ENCODE results near the gene YKT6.

Gene YKT6

DNA sequence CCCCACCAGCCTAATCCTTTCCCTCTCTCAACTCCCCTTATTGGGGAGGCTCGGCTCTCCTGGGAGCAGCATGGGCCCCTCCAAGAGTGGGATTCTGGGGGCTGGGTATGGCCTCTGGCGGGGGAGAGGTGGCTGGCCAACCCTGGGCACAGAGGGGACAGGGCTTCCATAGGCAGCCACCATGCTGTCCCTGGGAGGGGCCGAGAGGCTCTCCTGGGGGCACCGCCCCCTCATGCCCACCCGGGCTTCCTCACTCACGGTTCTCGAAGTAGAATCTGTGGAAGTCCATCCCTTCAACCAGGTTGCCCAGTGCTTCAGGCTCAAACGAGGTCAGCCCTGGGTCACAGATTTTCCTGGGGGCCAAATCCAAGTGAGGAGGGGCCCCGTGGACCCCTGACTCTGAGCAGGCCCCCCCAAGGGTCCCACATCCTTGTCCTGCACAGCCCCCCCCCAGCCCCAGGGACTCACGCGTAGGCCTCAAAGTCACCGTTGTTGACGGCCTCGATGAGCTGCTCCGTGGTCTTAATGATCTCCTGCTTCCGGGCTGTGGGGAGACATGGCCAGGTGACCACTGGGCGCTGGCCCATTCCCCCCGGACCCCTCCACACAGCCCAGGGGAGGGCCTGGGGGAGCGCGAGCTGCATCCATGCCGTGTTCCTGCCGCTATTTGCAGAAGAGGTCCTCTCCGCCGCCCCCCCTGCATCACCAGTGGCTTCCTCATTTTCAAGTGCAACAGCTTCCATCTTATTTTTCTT is 19.8 kb downstream of the YKT6 start:
- no peak for DNase-seq

DNA sequence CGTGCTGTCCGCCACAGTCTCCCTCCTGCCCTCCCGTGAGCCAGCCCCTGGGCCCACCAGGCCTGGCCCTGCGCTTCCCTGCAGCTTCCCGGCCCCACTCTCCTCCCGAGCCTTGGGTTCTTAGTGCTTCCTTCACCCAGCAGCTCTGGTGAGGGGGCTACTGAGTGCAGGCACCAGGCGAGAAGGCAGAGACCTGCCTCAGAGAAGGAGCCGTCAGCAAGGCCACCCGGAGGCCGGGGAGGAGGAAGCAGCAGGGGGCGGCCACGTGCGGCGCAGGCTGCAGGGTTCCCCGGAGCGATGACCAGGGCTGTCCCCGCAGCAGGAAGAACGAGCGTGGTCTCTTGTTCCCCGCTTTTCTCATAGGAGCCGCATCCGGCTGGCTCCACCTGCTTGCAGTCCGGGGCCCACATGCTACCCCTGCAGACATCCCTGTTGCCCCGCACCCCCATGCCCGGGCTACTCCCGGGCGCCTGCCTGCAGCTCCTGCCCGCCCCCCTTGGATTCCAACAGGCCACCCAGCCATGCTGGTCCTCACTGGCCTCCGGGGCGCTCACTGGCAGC is 20.5 kb downstream of the YKT6 start:
- no peak for DNase-seq

- DNase-seq: no peak
Observed at GRCh38 chr7:44222074-44222473, 21.3 kb downstream of the YKT6 start.

DNA sequence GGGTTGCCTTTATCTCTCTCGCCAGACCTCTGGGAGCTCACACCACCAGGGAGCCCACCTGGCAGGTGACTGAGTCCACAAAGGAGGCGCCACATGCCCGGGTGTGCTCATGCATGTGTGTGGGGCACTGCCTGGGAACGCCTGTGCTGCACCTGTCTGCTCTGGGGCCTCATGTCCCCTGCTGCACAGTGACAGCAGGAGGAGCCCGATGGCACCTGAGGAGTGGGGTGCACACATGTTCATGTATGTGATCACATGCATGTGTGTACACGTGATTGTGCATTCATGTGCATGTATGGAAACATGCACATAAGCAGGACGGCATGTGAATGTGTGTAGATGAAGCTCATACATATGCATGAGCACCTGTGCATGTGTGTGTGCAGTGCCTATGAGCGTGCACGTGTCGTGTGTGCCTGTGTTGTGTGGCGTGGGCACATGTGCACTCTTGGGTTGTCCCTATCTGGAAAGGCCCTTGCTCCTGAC is 22.0 kb downstream of the YKT6 start:
- DNase-seq: no peak

GRCh38 chr7:44223362-44224079 is 22.7 kb downstream of the YKT6 start:
- no peak for DNase-seq

- no peak for DNase-seq
Observed at GRCh38 chr7:44224080-44224973, 23.5 kb downstream of the YKT6 start.

- no peak for DNase-seq
Observed at GRCh38 chr7:44224974-44225565, 24.3 kb downstream of the YKT6 start.

GRCh38 chr7:44225566-44226395 is 25.0 kb downstream of the YKT6 start:
- DNase-seq: no peak

- no peak for DNase-seq
Observed at GRCh38 chr7:44226396-44226753, 25.6 kb downstream of the YKT6 start.

GRCh38 chr7:44227911-44228310 is 27.1 kb downstream of the YKT6 start:
- DNase-seq: no peak

DNA sequence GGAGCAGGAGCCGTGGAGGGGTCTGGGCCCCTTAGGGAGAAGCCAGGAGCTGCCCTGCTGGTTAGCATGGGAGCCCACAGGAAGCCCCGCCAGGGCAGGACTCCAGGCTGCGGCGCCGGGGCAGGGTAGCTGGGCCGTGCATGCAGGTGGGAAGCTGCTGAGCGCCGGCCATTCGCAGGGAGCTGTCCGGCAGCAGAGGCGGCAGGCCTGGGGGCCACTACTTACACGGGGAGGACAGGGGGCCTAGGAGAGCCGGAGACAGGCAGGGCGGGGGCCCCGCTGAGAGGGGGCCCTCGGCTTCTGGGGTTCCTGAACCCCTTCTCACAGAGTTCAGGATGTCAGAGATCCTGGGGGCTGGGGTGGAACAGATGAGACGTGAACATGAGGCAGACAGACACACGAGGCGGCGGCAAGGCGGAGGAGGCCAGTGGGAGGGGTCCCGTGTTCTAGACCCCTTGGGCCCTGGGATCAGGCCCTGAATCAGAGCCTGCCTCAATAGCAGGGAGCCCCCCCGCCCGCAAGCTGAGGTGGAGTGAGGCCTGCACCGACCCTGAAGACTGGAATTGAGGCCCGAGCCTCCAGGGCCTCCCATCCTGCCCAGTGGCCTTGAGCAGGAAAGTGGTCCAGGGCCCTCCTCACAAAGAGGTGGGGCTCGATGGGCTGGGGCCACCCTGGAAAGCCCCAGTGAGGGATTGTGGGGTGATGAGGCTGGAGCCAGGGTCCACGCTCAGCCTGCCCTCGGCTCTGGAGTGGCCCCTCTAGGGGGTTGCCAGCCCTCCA is 28.0 kb downstream of the YKT6 start:
- no peak for DNase-seq

DNA sequence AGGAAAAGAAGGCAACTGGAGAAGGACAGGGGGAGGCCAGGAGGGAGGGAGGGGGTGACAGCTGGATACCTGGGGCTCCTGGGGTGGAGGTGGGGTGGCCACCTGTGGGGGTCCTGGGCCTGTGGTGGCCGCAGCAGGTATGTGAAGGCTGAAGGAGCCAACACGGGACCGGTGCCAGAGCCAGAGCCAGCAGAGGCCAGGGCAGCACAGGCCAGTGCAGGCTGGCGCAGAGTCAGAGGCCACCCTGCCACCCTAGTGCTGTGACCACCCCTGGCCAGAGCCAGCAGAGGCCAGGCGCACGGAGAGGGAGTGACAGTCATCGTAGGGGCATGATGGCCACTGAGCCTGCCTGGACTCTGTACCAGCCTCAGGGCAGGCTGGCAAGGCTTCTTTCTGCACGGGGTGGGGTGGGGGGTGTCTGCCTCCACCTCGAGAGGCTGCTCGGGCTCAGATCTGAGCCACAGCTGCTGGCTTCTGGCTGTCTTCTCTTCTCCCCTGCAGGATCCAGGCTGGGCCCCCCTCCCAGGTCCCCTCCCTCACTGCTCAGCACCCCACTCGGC is 28.8 kb downstream of the YKT6 start:
- no peak for DNase-seq

DNA sequence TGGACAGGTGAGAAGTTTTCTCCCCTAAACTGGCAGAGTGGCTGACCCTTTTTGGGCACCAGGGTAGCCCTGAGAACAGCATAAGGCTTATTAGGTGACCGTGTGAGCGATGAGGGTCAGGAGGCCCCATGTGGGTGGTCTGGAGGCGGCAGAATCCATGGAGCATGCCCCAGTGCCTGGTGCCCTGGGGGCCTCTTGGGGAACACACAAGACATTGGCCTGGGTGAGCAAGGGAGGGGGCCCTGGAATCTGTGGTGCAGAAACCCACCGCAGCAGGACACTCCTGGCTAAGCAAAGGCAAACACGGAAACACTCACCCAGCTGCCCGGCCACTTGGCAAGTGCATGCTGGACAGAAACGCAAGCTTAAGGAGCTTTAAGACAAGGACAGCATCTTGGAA is 29.5 kb downstream of the YKT6 start:
- no peak for DNase-seq

DNA sequence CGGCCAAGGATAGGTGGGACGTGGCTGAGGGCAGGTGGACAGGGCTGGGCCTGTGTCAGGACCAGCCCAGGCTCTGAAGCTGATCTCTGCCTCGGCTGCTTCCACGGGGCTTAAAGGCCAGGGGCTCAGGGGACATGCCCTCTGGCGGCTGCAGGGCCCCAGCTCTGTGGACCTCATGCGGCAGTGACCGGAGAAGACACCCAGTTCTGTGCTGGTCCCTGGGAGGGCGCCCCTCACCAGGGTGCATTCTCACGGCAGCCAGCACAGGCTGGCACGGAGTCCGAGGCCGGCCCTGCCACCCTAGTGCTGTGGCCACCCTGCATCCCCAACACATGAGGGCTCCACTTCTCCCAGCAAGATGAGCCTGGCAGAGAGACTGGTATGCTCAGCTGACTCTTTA is 30.3 kb downstream of the YKT6 start:
- no peak for DNase-seq

GRCh38 chr7:44232396-44232795 is 31.6 kb downstream of the YKT6 start:
- no peak for DNase-seq

DNA sequence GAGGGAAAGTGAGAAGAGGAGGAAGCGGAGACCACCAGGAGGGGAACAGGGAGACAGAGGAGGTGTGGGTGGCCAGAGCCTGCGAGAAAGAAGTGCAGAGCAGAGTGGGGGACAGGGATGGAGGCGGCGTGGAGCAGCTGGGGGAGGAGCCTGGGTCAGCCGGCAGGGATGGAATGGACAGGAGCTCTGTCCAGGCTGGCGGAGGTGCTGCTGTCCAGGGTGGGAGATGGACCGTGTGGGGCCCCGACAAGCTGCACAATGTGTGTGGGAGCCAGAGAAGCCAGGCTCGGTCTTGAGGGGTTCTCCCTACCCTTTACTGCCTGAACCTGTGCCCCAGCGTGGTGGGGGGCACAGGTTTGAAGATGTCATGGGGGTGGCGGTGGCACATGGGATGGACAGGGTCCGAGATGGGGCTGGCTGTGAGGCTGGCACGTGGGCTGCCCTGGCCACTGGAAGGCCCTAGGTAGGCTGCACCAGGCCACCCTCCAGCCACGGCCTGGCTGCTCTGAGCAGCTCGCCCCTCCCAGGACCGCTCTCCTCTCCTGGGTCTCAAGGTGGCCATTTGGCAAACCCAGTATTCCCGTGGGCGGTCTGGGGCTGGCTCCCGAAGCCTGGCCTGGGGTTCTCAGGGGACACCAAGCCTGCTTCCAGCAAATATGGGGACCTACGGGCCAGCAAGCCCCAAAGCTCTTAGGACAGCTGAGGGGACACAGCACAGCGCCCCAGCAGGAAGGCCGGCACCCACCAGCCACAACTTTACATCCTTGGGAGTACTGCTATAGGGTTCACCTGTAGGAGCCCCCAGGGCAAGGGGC is 32.3 kb downstream of the YKT6 start:
- DNase-seq: no peak

DNA sequence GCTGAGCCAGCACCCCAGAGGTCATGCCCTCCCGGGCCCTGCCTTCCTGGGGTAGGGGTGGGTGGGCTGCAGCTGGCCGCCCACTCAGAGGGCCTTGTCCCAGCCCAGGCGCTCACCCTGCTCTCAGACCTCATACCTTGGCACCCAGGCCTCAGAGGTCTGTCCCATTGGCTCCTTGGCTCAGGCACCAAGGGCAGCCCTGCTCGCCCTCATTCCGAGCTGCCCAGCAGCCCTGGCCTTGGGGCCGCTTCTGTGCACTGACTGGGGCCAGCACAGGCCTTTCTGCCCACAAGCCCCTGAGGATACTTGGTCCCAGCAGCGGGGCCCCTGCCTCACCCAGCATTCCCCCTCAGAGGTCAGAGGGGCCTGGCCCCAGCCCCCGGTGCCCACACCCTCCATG is 34.3 kb downstream of the YKT6 start:
- DNase-seq: no peak

GRCh38 chr7:44235582-44236332 is 35.0 kb downstream of the YKT6 start:
- no peak for DNase-seq

GRCh38 chr7:44236333-44236728 is 35.6 kb downstream of the YKT6 start:
- no peak for DNase-seq

Data from T1000 (cell line).